T-helper 2 cell (primary cell): ENCODE results near the gene CMTM2.
"Not testable (repeated sequence)": the region's sequence is repeated elsewhere in the genome, so short reads cannot be mapped to it uniquely, and the experiment has no call there.

Source experiments
- DNase-seq, 5 experiments: peaks; one replicate each; pipeline versions ENCODE4 v3.0.0 to v3.0.0-alpha.2; 2012 to 2022

CMTM2 gene

GRCh38 chr16:66587881-66588600 is 8.8 kb downstream of the CMTM2 start:
- no peak for DNase-seq

- peak in 4 of 5 experiments; percentile 35 to 90 (median 56) for DNase-seq
Observed at GRCh38 chr16:66588981-66589713, 9.9 kb downstream of the CMTM2 start.

- DNase-seq = peak in 2 of 5 experiments; percentile 36 to 80
Observed at GRCh38 chr16:66590322-66590721, 11.1 kb downstream of the CMTM2 start.

GRCh38 chr16:66591018-66591417 is 11.8 kb downstream of the CMTM2 start:
- no peak for DNase-seq

- no peak for DNase-seq
Observed at GRCh38 chr16:66592241-66592640, 13.0 kb downstream of the CMTM2 start.

GRCh38 chr16:66592814-66593213 is 13.6 kb downstream of the CMTM2 start:
- no peak for DNase-seq

GRCh38 chr16:66594739-66595138 is 15.5 kb downstream of the CMTM2 start:
- no peak for DNase-seq

GRCh38 chr16:66596559-66596958 is 17.3 kb downstream of the CMTM2 start:
- not testable (repeated sequence) for DNase-seq

- DNase-seq = peak in 1 of 5 experiments; percentile 86
Observed at GRCh38 chr16:66596986-66597848, 18.0 kb downstream of the CMTM2 start.

- DNase-seq = peak in 1 of 5 experiments; percentile 77
Observed at GRCh38 chr16:66598111-66598510, 18.8 kb downstream of the CMTM2 start.

- peak in 1 of 5 experiments; percentile 55 for DNase-seq
Observed at GRCh38 chr16:66599726-66600125, 20.5 kb downstream of the CMTM2 start.

- DNase-seq = no peak
Observed at GRCh38 chr16:66600477-66600876, 21.2 kb downstream of the CMTM2 start.

- no peak for DNase-seq
Observed at GRCh38 chr16:66601471-66601870, 22.2 kb downstream of the CMTM2 start.

- peak; percentile 27 to 99 (median 64) for DNase-seq
Observed at GRCh38 chr16:66603537-66604375, 24.5 kb downstream of the CMTM2 start.

- DNase-seq = peak; percentile 44 to 83 (median 63)
Observed at GRCh38 chr16:66604376-66605176, 25.3 kb downstream of the CMTM2 start, which contains the start of gene CMTM3. Gene CMTM3, plus strand, starts transcription at chr16:66604704. Its CDS starts 102 bp downstream, at chr16:66604806.

- DNase-seq = peak in 3 of 5 experiments; percentile 16 to 49 (median 23)
Observed at GRCh38 chr16:66605177-66605978, 26.1 kb downstream of the CMTM2 start.

GRCh38 chr16:66605979-66606751 is 26.9 kb downstream of the CMTM2 start:
- peak in 1 of 5 experiments; percentile 39 for DNase-seq

- DNase-seq = peak; percentile 62 to 80 (median 72)
Observed at GRCh38 chr16:66608241-66609138, 29.2 kb downstream of the CMTM2 start.
